ENCODE measurements around the gene PAFAH2.

PAFAH2 gene

GRCh38 chr1:25997828-25998761 lies at the start of gene PAFAH2:
PAFAH2 (minus strand) TSS chr1:25998063; CDS start chr1:25990816, 7,247 bp downstream.
- DNase-seq (ENCODE audit: low read depth in 2 of 2): peak; percentile 93 to 97

- DNase-seq (ENCODE audit: low read depth in 2 of 2): no peak
These were observed 49.5 kb upstream of the PAFAH2 start for GRCh38 chr1:26047278-26047874.

GRCh38 chr1:26046246-26047095 lies 48.6 kb upstream of the PAFAH2 start:
- DNase-seq (ENCODE audit: low read depth in 2 of 2): no peak

- DNase-seq (ENCODE audit: low read depth in 2 of 2): no peak
These were observed 47.9 kb upstream of the PAFAH2 start, which contains the start of gene SLC30A2 for GRCh38 chr1:26045722-26046245. SLC30A2 (minus strand) TSS chr1:26046118; CDS start chr1:26045896, 222 bp downstream.

GRCh38 chr1:26044971-26045721 lies 47.3 kb upstream of the PAFAH2 start:
- no peak for DNase-seq (ENCODE audit: low read depth in 2 of 2)

- DNase-seq (ENCODE audit: low read depth in 2 of 2): no peak
These were observed 46.6 kb upstream of the PAFAH2 start for GRCh38 chr1:26044414-26044813.

GRCh38 chr1:26043765-26044164 lies 45.9 kb upstream of the PAFAH2 start:
- no peak for DNase-seq (ENCODE audit: low read depth in 2 of 2)

- DNase-seq (ENCODE audit: low read depth in 2 of 2): no peak
These were observed 44.1 kb upstream of the PAFAH2 start for GRCh38 chr1:26041978-26042377.

- no peak for DNase-seq (ENCODE audit: low read depth in 2 of 2)
These were observed 43.5 kb upstream of the PAFAH2 start for GRCh38 chr1:26041401-26041800.

- DNase-seq (ENCODE audit: low read depth in 2 of 2): no peak
These were observed 41.0 kb upstream of the PAFAH2 start for GRCh38 chr1:26038904-26039303.

- no peak for DNase-seq (ENCODE audit: low read depth in 2 of 2)
These were observed 40.6 kb upstream of the PAFAH2 start for GRCh38 chr1:26038477-26038876.

GRCh38 chr1:26037904-26038303 lies 40.0 kb upstream of the PAFAH2 start:
- no peak for DNase-seq (ENCODE audit: low read depth in 2 of 2)

- no peak for DNase-seq (ENCODE audit: low read depth in 2 of 2)
These were observed 39.0 kb upstream of the PAFAH2 start for GRCh38 chr1:26036756-26037281.

GRCh38 chr1:26035959-26036755 lies 38.3 kb upstream of the PAFAH2 start:
- DNase-seq (ENCODE audit: low read depth in 2 of 2): peak; percentile 40 to 62

- peak; percentile 90 to 91 for DNase-seq (ENCODE audit: low read depth in 2 of 2)
These were observed 37.5 kb upstream of the PAFAH2 start for GRCh38 chr1:26035203-26035958.

GRCh38 chr1:26034504-26035202 lies 36.8 kb upstream of the PAFAH2 start:
- DNase-seq (ENCODE audit: low read depth in 2 of 2): no peak

- no peak for DNase-seq (ENCODE audit: low read depth in 2 of 2)
These were observed 34.9 kb upstream of the PAFAH2 start for GRCh38 chr1:26032656-26033357.

Data from stimulated activated CD8-positive, alpha-beta memory T cell treated with anti-CD3 and anti-CD28 coated beads, Interleukin-7, amount 100 ng/mL, for 4 hours (primary cell).